ENCODE measurements around the gene FARS2.

Gene FARS2

DNA sequence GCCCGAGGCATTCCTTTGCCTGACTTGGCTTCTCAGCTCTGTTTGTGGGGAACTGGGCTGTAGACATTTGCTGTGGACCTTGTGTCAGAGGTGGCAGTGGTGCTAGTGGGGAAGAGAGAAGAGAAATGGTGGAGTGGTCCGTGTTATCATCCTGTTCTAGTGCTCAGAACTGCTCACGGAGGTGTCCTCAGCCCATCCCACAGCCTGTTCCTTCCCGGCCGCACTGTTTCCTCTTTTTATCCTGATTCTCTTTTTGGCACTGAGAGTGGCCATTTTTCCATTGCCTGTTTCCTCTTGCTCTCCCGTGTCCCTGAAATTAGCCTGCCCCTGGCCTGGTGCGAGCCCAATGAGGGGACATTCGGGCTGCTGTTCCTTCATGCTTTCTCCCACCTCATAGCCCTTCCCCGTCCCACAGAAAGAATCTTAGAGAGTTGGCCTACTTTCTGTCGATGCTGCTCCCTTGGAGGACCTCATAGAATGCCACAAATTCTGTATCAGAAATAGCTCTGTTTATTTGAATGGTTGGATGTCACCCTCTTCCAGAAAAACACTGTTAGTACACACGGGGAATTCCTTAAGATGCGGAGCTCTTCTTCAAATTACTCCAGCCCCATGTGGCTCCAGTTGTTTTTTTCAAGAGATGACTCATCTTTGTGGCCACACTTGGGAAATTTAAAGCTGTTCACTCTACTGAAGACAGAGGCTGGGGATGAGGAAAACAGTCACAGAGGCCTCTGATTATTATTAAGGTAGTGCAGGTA, 26.1 kb downstream of the FARS2 start:
- no peak for DNase-seq (ENCODE audit: low read depth in 2 of 2)

DNA sequence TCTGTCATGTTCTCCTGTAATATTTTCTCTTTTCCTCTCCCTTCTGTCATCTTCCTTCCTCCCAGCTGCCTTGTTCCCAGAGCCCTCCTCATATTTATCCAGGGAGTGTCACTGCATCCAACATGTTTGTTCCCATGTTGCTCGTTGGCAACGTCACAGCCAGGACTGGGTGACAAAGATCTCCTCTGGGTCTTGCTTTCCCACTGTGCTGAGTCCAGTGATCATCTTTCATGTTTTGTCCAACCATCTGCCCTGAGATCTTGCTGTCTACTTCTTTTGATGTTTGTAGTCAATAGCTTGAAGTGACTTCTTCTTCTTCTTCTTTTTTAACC, 26.6 kb downstream of the FARS2 start:
- DNase-seq (ENCODE audit: low read depth in 2 of 2) = no peak

DNA sequence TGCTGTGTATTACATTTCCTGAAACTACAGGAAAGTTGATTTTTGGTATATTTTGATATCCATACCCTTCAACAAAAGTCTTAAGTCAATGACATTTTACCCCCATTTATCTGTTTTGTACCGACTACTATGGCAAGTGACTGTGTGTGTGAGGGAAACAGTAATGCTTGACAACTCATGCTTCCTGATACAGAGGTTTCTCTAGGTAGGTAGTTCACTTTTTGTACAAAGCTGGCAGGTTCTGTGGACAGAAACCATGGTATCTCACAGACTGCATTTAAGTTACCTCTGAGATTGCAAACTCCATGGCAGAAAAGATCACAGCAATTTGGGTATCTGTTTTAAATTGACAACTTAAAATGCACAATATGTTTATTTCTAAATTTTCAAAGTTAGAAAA, 28.8 kb downstream of the FARS2 start:
- DNase-seq (ENCODE audit: low read depth in 2 of 2) = no peak

DNA sequence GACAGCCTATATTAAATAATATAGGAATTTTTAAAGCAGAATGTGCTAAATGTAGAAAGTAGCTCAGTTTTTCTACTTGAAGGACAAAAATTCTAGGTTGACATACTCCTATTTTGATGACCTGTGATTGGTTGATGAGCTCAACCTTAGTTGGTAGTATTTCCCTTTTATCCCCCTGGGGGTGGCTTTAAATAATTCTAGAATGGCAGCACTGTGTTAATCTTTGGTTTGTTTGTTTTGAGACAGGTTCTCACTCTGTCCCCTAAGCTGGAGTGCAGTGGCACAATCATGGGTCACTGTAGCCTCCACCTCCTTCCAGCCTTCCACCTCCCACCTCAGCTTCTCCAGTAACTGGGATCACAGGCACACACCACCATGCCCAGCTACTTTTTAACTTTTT, 29.2 kb downstream of the FARS2 start:
- no peak for DNase-seq (ENCODE audit: low read depth in 2 of 2)

DNA sequence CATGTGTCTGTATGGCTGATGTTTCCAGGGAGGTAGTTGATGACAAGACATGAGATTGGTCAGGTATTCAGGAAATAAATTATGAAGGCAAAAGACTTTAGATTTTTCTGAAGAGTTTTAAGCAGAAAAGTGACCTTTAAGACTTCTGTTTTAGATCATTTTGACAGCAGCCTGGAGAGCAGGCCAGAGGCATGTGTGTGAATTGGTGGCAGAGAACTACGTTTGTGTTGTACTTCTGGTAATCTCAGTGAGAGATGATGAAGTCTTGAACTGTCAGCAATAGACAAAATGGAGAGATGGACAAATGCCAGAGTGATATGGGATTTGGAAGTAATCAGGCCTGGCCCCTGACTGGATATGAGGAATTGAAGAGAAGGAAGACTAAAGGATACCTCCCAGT, 30.8 kb downstream of the FARS2 start:
- no peak for DNase-seq (ENCODE audit: low read depth in 2 of 2)

DNA sequence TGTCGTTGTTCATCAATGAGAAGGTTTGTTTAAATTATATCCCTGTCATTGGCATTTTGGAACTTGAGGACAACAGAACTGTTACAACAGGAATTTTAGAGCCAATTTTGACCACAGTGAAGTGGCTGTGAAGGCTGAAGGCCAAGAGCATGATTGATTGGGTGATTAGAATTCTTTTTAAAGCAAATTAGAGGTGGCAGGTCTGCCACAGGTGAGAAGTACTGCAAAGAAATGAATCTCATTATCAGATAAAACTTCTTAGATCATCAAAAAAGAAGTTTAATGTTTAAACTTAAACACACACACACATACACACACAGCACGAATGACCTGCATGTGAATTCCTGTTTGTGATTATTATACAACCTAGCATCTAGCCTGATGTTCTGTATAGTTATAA, 32.4 kb downstream of the FARS2 start:
- no peak for DNase-seq (ENCODE audit: low read depth in 2 of 2)

DNA sequence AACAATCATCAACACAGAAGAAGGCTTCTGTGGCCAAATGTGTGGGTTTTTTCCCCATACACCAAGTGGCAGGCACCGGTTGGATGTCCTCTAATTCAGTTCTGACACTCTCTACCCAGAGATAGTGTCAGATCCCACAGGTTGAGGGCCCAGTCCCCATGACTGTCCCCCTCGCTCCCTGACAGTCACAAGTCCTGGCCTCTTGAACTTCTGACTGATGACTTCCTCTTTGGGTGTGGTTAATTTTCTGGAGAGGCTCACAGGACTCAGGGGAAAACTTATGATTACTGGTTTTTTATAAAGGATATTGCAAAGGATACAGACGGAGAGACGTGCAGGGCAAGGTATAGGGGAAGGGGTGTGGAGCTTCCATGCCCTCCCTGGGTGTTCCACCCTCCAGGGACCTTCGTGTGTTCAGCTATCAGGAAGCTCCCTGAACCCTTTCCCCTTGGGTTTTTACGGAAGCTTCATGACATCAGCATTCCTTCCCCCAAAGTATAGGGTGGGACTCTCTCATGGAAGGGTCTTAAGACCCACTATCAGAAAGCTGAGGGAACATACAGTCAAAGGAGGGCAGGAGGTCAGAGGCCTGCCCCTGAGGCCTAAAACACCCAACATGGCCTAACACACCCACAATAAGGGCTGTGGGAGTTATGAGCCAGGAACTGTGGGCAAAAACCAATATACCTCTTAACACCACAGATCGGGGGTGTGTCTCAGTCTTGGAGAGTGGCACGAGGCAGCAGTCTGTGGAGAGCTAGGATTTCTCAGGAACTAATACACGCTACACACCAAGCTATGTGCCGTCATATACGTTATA, 33.3 kb downstream of the FARS2 start:
- DNase-seq (ENCODE audit: low read depth in 2 of 2) = no peak

DNA sequence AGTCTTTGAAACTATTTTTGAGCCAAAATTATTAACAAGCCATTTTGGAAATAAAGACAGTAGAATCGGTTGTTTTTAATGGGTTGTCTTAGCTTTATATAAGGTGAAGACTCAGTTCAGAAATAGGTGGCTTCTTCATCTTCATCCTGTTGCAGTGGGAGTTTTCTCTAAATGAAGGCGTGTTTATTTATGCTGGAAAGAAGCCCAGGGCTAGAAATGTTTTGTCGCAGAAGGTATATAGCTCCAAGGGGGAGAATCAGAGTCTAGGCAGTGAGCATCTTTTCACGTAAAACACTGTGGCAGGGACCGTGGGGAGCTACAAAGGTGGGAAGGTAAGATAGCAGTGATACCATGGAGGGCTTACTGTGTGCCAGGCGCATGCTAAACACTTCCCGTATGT, 34.3 kb downstream of the FARS2 start:
- no peak for DNase-seq (ENCODE audit: low read depth in 2 of 2)

DNA sequence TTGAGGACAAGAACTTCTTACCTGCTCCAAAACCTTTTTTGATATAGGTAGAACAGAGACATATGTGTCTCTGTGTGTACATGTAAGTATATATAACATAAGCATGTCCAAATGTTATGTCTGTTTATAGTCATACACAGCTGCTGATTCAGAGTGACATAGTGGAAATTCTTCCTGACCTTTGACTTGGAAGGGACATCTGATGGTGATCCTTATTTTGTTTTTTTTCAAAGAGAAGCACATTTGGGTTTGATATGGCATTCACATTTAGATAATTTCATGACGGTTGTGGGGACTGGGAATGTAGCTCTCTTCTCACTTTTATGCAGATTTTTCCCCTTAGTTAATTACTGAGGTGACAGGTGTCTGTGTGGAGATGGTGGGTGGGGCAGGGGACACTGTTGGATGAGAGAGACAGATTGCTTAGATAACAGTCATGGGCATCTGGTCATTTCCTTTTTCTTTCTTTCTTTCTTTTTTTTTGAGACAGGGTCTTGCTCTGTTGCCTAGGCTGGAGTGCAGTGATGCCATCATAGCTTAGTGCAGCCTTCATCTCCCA, 39.0 kb downstream of the FARS2 start:
- no peak for DNase-seq (ENCODE audit: low read depth in 2 of 2)

DNA sequence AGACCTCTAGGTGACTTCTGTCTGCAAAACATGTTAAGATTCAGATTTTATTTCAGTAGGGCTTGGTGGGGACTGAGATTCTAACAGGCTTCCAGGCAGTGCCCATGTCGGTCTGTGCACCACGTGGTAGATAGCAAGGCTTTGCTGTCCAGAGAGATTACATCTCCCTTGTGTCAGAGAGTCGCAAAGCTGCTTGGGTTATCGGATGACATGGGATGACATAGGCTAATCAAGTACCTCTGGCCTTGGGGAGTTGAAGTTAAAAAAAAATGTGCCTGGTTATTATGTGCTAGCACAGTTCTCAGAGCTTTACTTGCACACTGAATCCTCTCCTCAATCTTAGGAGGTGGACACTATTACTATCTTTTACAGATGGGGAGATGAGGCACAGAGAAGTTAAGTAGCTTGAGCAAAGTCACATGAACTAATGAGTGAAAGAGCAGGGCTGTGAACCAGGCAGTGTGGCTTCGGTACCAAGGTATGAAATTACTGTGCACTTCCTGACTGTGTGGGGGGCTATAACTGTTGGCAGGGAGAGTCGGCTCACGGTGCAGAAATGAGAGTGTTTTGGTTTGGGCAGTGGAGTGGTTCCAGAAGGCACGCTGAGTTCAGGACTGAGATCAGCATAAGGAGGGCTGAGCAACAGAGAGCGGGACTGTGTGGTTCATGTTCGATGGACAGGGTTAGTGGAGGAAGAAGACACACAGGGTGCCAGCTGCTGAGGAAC, 41.1 kb downstream of the FARS2 start:
- DNase-seq (ENCODE audit: low read depth in 2 of 2) = peak; percentile 4 to 29

DNA sequence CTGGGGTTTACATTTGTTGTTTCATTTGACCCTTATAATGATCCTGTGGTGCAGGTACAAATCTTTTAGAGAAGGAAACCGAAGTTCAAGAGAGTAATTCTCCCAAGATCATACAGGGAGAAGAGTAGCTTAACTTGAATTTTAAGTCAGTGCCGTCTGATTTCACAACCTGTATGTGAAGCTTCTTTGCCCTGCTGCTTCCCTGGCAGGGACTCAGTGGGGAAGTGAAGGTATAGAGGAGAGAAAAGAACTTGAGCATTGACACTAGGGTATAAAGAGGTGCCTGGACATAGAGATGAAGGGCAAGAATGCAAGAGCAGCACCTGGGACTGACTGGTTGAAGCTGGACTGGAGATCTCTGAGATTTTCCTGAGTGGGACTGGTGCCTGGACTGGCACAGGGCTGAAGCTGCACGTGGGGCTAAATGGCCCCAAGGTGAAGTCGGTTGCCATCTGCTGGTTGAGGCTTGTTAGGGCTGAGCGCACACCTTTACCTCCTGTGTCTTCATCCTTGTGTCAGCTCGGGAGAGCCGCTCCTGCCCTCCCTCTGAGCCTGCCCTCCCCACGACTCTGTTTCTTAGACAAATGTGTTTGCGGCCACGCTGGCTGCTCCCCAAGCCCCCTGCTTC, 41.8 kb downstream of the FARS2 start:
- peak; percentile 15 to 29 for DNase-seq (ENCODE audit: low read depth in 2 of 2)

DNA sequence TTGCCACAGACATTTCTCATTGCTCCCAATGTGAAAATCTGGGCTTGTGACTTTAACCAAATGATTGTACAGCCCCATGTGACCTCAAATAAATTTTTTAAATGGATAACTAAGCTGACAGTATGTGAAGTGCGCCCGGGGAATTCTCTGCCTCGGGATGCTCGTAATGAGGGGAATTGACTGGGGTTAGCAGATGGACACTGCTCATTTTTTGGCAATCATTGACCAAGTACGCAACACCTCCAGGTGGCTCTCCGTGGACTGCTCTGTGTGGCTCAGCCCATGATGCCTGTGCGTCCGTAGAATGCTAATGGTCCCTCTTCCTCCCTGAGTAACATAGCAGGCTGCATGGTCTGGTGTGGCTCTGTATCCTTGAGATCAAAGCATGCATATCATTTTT, 42.4 kb downstream of the FARS2 start:
- no peak for DNase-seq (ENCODE audit: low read depth in 2 of 2)

DNA sequence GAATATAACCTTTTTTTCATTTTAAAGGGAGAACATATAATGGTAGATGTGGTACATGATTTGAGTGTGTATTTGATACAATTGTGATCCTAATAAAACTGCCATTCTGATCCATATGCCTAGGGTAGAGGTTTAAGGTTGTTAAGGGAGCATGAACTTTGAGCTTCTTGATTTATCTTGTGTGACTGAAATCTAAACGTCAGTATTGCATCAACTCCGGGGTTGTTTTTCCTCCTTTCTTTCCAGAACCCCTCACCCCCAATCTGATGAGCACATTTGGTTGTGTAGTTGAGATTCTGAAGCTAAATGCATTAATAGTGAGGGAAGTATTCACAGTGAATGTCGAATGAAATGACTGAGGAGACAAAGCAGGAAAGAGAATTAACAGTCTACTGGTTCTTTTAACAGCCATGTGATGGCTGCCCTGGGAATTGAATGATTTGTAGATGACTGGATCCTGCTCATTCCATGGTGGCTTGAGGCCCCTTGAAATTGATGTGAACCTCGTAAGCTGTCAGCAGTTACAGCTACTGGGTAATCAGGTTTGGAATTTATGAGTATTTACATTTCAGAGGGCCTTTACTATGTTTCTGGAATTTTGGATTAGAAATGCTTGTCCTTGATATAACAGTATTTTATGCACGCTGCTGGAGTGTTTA, 44.8 kb downstream of the FARS2 start:
- no peak for DNase-seq (ENCODE audit: low read depth in 2 of 2)

DNA sequence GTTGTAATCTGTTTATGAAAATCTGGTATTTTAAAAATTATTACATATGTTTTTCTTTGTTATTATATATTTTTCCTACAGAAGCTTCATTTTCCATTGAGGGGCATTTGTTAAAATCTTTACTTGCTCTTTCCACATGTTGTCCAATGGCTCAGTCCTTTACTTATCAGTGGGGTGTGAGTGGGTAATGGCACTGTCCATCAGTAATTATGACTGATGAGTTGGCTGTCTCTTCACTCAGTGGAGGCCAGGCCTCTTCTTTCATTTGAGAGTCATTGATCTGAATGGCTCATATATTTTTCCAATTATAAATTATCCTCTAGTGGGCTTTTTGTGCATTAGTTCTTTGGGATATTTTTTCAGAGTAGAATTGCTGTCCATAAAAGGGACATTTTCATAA, 45.7 kb downstream of the FARS2 start:
- DNase-seq (ENCODE audit: low read depth in 2 of 2) = no peak

DNA sequence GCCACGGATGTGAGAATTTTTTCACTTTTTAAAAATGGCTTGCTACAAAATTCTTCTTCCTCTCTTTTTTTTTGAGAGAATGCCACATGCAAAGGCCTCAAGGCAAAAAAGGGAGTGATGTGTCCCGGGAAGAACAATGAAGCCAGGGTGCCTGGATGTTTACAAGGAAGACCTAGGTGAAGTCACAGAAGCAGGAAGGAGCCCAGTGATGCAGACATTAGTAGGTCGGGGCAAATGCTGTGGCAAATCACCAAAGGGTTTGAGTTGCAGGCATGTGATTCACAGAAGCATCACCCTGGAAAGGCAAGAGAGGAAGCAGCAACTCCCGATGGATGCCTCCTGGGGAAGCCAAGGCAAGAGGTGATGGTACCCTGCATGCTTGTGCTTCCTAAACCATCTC, 46.8 kb downstream of the FARS2 start:
- DNase-seq (ENCODE audit: low read depth in 2 of 2) = no peak

DNA sequence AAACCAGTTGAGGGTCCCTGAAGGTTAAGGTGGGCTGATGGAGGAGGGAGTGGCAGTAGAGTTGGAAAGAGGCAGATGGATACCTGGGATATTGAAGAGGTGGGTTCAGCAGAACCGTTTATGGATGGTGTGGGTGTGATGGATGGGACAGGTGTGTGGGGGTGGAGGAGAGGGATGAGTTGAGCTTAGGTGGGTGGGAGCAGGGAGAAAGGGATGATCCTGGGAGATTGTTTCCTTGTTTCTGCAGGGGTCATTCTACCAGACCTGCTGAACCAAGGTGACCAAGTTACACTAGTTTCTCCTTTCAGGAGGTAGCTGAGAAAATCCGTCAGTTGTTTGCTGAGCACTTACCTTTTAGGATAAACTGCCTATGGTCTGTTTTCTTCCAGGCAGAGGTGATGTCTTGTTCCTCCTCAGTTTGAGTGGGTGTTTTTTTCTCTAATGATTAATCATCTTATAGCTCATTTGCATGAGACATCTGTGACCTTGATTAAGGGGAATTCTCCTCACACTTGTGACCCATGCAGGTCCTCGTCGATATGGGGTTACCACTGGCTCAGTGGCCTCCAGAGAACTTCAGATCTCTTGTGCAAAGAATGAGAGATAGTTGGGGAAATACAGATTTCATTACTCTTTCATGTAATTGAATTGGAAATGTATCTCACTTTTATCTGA, 53.0 kb downstream of the FARS2 start:
- no peak for DNase-seq (ENCODE audit: low read depth in 2 of 2)

DNA sequence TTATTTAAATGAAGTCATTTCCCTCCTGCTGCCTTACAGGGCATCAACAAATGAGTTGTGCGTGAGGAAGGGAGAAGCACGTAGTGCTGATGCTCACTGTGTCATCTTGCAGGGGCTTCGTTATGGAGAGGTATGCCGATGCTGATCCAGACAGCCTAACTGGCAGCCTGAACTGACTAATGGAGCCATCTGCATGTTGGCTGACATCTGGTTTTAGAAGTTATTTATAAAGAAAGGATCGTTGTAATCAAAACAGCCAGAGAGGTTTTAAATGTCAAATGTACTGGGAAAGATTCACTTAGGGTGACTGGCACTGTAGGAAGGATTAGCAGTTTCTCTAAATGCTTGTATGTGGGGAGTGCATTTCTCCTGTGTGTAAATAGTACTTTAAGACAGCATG, 54.6 kb downstream of the FARS2 start:
- DNase-seq (ENCODE audit: low read depth in 2 of 2) = no peak

DNA sequence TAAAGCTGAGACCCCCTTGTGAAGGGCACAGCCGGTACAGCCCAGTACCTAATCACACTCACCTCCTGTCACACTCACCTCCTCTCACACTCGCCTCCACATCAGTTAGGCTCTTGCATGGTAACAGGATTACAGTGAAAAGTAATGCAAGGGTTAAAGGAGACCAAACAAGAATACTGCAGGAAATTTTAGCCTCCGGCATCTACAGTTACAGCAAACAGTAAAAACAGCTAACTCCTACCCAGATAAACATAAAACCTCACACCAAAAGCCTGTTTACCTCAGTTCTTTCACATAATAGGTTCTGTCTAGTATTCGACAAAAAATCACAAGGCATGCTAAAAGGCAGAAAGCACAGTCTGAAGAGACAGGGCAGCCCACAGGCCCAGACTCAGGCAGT, 55.6 kb downstream of the FARS2 start:
- DNase-seq (ENCODE audit: low read depth in 2 of 2) = no peak

DNA sequence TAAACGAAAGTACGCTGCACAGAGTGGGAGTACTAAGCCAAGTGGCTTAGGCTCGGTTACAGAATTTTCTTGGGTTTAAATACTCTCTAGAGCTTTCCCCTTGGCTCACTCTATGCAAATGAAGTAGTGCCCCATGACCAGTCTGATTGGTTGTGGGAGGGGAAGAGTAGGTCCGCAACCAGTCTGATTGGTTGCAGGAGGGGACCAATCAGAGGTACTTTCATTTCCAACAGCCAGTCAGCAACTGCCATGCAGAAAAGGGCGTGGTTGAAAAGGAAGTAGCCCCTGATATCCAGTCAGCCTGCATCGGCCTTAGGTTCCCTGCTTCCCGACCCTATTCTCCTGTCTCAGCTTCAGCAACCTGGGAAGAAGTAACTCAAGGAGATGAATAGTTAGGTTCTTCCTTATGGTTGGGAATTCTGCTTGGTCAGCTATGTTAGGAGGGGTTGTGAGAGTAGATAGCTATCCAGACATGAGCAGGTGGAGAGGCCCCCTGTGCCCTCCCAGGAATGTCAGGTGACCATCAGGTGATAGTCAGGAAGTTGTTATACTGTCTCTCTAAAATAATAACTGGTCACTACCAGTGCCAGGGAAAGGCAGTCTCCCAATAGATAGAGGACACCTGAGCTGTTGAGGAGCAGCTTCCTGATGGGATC, 57.4 kb downstream of the FARS2 start:
- no peak for DNase-seq (ENCODE audit: low read depth in 2 of 2)

DNA sequence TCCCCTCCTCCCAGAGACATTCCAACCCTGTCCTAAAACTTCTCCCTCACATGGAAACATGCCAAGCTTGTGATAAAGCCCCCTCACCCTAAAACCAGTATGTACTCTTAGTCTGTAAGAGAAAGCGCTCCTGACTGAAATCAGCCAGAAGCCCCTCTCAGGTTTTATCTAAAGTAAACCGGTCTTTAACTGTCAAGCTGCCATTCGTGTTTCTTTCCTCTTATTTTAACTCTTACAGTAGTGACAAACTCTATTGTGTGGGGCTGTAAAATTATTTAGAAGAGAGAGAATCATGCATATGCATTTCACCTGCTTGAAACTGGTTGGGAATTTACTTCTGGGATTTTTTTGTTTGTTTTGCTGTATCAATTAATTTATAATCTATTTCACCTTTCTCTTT, 62.7 kb downstream of the FARS2 start:
- DNase-seq (ENCODE audit: low read depth in 2 of 2) = no peak

All from stimulated activated CD4-positive, alpha-beta T cell treated with anti-CD3 and anti-CD28 coated beads, Interleukin-12 subunit alpha, Interleukin-12 subunit beta, amount 100 ng/mL, for 24 hours (primary cell).